Measurements from ENCODE around the gene FBXW5.

DNA sequence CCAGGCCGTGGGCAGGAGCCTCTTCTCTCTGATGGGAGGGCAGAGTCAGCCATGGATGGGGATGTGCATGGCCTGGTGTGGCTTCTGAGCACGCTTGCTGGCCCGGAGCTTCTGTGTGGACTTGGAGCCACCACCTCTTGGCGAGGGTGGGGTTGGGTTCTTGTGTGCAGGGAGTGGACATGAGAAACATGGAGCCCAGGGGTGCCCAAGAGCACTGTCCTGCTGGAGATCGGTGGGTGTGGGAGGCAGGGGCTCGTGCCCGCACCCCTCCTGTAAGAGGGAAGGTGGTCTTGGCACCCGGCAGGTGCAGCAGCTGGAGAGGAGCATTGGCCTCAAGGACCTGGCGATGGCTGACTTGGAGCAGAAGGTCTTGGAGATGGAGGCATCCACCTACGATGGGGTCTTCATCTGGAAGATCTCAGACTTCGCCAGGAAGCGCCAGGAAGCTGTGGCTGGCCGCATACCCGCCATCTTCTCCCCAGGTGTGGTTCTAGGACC is 23.8 kb downstream of the FBXW5 start:
- TF ChIP-seq POU2F2 (IDR thresholded peaks at IDR 0.05; ENCODE audit: low read depth, low read length) (no peak), POLR2A (IDR thresholded peaks at IDR 0.05; ENCODE audit: low read depth, low read length) (no peak), POLR2AphosphoS5 (IDR thresholded peaks at IDR 0.05; ENCODE audit: low read depth, low read length) (no peak)

Measured in GM12891 (cell line).